Activated gamma-delta T cell (primary cell): ENCODE measurements around the gene UNK.
"Not testable (repeated sequence)": the region's sequence is repeated elsewhere in the genome, so short reads cannot be mapped to it uniquely, and the experiment has no call there.

Experiments used
- DNase-seq: peaks from one replicate; lab custom pipeline; 2025; lab: John Stamatoyannopoulos, UW

Gene UNK

GRCh38 chr17:75754378-75755204, 30.0 kb upstream of the UNK start:
- no peak for DNase-seq

GRCh38 chr17:75755205-75755901, 29.3 kb upstream of the UNK start:
- no peak for DNase-seq

- no peak for DNase-seq
These were observed 28.6 kb upstream of the UNK start for GRCh38 chr17:75755990-75756389.

- DNase-seq: no peak
These were observed 28.0 kb upstream of the UNK start for GRCh38 chr17:75756451-75757085.

GRCh38 chr17:75757086-75757681, 27.4 kb upstream of the UNK start:
- DNase-seq: no peak

GRCh38 chr17:75758131-75758905, 26.3 kb upstream of the UNK start:
- no peak for DNase-seq

- no peak for DNase-seq
These were observed 25.1 kb upstream of the UNK start for GRCh38 chr17:75759457-75759856.

- DNase-seq: not testable (repeated sequence)
These were observed 24.5 kb upstream of the UNK start for GRCh38 chr17:75759978-75760640.

GRCh38 chr17:75762513-75763268, 21.9 kb upstream of the UNK start:
- DNase-seq: no peak

GRCh38 chr17:75763269-75763607, 21.4 kb upstream of the UNK start:
- DNase-seq: no peak

GRCh38 chr17:75763613-75764416, 20.8 kb upstream of the UNK start:
- no peak for DNase-seq

GRCh38 chr17:75764417-75764710, 20.2 kb upstream of the UNK start:
- DNase-seq: no peak

GRCh38 chr17:75764711-75765421, 19.7 kb upstream of the UNK start, which contains the start of gene GALK1:
TSS of gene GALK1 (minus strand) at chr17:75765192. CDS start at chr17:75765136, 56 bp downstream.
- DNase-seq: peak; percentile 54

- no peak for DNase-seq
These were observed 18.6 kb upstream of the UNK start for GRCh38 chr17:75765981-75766380.

GRCh38 chr17:75767881-75768280, 16.7 kb upstream of the UNK start:
- DNase-seq: no peak

GRCh38 chr17:75769536-75769935, 15.1 kb upstream of the UNK start:
- no peak for DNase-seq

- DNase-seq: no peak
These were observed 13.0 kb upstream of the UNK start for GRCh38 chr17:75771334-75772281.
